Middle frontal gyrus (tissue), 1 donor: Measurements from ENCODE around the gene CYP4V2.
A peak's percentile ranks its signal among the peaks of the same experiment; 100 is the strongest.

Experiments
- DNase-seq: peaks from one replicate; pipeline ENCODE4 v3.0.0-alpha.2; 2015; ENCODE audit warnings: low spot score; ENCODE audit errors: extremely low spot score

CYP4V2 gene

DNA sequence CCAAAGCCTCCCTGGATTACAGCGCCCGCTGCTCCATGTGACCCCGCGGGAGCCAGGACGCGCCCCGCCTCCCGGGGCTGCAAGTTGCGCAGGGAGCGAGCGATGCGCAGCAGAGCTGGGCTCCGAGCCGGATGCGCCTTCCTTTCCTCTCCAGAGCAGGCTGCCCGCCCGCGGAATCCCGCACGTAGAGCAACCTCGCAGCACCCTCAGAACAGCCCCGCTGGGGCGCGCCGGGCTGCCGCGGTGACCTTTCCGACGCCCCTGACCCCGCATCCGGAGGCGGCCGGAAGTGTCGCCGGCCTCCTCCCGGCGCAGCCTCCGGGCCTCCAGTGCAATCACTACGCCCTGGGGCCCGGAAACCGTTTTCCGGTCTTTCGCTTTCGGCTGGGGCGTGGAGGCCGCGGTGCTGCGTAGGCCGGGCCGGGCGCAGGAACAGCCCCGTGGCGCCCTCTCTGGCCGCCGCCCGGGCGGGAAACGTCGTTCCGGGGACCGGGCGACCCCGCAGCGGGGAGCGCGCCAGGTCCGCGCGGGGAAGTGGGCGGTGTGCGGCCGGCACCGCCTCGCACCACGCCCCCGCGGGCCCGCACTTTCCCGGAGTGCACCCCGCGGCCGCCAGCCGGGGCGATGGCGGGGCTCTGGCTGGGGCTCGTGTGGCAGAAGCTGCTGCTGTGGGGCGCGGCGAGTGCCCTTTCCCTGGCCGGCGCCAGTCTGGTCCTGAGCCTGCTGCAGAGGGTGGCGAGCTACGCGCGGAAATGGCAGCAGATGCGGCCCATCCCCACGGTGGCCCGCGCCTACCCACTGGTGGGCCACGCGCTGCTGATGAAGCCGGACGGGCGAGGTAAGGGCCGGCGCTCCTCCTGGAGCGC, at the start of gene CYP4V2:
Gene CYP4V2 (plus strand): TSS at position 368 of the 866 bp plus-strand sequence. CDS start 257 bp downstream, at position 625.
- peak; percentile 46 for DNase-seq

DNA sequence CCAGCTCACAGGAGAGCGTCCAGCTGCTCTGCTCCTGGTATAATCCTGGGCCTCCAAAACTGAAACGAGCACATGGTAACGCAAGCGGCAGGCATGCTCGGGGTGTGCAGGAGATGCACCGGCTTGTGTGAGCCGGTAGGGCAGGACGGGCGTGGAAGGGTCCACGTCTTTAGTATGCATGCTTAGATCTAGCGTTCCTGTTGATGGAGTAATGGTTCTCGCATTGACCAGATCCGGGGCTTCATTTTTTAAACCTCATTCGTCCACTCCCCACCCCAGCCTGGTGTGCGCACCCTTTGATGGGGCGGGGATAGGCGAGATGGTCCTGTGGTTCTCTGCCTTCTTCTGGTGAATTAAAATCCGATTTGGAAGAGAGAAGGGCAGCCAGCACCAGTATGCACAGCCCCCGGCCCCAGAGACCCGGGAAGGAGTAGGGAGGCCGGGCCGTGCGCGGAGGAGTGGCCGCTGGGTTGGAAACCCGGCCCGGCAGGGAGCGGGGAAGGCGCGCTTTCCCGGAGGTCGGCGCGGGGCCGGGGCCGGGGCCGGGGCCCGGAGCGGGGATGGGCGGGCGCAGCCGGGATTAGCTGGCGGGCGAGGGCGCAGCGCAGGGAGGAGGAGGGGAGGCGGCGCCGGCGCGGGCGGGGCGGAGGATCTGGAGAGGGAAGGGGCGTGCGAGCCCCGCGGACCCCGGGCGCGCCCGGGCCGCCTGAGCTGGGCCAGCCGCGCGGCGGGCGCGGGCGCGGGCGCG, 47.0 kb upstream of the CYP4V2 start:
- DNase-seq = peak; percentile 7

DNA sequence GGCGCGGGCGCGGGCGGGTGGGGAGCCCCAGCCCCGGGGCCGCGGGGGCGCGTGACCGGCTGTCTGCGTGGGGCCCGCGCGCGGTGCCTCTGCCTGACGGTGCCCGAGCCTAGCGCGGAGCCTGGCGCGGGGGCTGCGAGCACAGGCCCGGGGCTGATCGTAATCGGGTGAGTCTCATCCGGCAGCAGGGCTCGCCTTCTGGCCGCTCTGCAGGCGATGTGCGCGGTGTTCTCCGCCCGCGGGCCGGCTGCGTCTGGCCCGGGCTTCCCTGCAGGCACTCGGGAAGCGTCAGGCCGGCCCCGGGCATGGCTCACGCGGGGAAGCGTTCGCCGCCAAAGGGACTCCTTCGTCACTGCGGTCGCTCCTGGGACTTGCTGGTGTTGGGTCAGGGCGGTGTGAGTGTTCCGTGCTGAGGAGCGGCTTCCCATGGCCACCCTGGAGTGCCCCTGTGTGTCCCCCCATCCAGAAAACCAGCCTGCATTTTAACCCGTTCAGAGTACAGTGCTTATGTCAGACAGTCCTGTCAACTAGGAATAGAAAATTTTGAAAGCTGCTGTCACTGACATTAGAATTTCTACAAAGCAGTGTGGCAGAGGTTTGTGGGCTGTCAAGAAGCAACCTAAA, 46.3 kb upstream of the CYP4V2 start:
- DNase-seq = no peak

DNA sequence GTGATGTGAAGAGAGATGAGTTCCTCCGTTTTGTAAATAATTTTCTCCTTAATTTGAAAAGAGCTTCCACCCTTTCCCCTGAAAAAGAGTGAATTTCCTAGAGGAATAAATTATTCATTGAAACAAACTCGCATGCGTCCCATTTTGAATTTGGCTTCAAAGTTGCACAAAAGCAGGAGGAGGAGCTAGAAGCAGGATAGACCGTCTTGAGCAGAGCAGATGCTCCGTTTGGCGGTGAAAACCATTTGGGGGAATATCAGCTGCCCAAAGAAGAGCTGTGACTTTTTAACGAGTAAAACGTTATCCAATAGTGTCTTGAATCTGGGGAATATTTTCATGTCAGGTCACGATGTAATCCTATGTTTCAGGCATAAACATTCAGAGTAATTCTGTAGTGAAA, 44.9 kb upstream of the CYP4V2 start:
- DNase-seq = peak; percentile 18

DNA sequence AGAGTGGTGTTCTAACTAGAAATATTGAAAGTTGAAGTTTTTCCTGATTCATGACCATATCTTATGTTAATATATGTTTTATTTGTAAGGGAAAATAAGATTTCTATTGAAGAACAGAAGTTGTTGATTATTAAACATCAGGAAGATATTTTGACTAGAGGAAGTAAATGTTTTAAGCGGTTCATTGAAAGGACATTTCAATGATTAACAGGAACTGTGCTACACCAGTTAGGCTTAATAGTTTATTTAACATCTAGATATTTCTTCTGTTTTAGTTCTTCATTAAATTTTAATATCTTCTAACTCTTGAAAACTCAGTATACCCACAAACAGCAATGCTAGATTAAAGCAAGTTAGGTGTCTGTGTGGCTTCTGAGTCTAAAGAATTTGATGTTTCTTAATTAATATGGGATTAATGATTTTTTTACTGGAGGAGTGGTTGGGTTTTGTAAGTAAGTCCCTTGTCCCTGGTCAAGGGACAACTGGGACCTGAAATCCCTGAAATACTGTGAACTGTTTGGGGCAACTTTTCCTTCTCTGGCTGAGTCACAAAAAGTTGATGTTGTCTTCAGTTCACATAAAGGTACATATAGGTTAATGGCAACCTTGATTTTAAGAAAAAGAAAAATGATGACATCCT, 42.9 kb upstream of the CYP4V2 start:
- DNase-seq = no peak

DNA sequence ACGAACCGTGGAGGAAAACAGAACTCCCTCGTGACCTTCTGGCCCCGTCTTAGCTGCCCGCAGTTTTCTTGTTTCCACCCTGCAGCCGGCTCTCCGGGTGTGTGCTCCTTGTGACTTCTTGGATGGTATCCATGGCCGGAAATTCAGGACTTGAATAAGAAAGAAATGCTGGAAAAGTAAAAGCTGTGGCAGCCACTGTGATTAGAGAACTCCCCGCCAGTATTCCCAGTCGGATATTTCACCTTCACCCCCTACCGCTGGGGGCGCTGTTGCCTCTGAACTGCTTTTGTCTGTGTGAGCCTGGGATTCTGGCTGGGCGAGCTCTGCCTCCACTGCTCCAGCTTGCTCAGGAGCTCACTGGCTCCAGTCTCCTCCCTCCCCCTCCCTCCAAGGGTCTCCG, 41.5 kb upstream of the CYP4V2 start:
- DNase-seq = no peak

DNA sequence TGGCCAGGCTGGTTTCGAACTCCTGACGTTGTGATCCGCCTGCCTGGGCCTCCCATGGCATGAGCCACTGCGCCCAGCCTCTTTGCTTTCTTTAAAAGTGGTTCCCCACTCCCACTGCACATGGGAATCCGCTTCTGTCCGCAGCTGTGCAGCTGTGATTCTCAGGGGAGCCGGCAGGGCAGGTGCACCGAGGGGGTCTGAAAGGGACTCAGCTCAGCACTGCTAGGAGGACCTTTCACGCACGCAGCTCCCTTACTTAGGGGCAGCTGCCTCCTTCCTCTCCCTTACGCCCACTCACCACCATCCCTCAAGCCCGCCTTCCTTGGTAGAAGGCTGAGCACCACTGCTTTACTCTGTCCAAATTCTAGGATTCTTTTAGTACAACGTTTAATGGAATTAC, 40.4 kb upstream of the CYP4V2 start:
- DNase-seq = no peak

DNA sequence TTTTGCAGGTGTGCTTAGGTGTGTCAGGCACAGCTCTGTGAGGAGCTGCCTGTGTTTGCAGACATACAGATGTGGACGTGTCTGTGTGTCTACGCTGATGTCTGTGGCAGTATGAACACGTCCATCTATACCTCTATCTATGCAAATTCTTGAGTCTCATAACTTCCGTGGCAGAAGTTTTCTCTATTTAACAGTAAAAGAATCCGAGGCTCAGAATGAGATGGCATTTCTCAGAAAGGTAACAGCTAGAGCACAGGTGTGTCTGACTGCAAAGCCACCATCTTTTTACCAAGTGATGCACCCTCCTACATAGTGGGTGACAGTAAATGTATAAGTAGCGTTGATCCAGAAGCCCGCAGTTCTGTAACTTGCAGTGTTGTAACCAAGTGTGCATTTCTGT, 39.9 kb upstream of the CYP4V2 start:
- no peak for DNase-seq

DNA sequence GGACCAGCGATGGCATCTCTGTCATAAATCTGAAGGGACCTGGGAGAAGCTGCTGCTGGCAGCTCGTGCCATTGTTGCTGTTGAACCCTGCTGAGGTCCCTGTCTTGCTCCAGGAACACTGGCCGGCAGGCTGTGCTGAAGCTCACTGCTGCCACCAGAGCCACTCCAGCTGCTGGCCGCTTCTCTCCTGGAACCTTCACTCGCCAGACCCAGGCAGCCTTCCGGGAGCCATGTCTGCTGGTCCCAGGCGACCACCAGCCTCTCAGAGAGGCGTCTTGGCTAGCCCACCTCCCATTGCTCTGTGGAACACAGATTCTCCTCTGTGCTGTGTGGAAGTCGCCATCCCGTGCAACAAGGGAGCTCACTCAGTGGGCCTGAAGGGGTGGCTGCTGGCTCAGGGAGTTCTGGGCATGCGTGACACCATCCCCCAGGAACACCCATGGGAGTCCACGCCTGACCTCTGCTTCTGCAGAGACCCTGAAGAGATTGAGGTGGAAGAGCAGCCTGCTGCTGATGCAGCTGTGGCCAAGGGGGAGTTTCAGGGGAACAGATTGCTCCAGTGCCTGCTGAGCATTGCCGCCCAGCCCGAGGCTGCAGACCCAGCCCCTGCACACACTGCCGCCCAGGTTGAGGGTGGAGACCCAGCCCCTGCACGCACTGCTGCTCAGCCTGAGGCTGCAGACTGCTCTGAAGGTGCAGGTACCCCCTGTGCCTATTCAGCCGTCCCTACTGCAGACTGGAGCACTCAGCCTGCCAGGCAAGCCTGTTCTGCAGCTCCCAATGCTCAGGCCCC, 33.1 kb upstream of the CYP4V2 start:
- no peak for DNase-seq

DNA sequence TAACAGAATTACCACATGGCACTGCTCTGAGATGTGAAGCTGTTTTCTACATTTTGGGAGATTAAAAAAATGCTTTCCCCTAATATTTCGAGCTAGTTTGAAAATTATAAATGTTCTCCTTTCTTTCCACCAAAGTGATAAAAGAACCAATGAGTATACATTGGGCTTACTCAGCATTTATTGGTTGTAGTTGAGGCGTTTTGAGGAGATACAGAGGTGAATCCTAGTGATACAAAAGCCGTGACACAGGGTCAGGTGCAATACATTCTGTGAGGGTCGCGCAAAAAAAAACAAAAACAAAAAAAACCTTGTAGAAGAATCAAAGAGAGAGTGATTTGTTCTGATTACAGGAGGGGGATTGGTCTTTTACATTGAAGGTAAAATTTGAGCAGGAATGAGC, 32.4 kb upstream of the CYP4V2 start:
- no peak for DNase-seq

DNA sequence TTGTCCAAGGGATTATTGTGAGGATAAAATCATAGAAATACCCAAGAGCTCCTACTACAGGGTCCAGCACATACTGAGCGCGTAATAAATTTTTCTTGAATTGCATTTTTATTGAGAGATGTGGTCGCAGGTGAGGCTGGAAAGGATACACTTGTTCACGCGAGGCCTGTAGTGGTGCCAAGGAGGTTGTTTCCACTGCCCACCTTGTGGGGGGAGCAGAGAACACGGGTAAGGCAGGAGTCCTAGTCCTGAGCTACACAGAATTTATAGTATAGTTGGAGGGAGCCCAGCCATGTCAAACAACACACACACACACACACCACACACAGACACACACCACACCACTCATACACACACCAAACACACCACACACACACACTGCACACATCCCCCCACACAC, 31.8 kb upstream of the CYP4V2 start:
- no peak for DNase-seq

DNA sequence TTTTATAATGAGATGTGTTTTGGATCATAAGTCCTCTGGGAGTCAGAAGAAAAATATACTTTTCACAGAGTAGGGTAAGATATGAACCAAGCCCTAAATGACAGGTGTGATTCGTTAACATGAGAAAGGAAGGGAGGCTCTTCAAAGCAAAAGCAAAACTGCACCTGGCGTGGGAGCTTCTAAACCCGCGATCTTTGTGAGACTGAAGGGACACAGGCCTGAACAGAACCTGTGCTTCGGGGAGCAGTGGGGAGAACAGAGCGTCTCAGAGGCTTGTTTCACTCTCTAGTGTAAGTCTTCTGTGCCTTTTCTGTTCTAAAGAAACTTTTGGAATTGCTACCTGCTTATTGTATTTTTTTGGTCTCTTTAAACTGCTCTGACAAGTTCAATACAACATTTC, 30.2 kb upstream of the CYP4V2 start:
- no peak for DNase-seq

DNA sequence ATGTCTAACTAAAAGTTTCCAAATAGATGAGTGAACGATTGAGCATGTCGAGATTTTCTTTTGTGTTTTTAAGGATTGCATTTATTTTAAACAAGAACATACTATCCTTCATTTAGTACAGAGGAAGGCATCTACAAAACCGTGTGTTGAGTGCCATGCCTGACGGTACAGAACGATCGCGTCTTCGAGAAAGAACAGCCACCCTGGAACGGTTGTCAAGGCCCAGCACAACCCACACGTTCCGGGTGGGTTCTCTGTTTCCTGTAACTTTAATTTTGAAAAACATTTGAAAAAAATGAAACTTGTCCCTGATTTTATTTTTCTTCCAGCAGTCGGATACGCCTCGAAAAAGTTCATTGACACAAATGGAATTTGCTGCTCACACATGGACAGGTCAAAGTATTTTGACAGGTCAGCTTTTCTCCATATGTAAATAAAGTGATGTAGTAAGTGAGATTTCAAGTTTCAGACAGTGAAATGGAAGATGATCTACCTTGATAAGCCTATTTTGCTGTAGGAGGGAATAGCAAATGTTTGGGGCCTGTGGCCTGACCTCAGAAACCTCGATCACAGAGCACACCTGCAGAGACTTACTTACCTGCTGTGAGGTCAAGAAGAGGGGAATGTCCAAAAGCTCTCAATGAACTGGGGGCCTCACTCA, 24.4 kb upstream of the CYP4V2 start:
- no peak for DNase-seq

DNA sequence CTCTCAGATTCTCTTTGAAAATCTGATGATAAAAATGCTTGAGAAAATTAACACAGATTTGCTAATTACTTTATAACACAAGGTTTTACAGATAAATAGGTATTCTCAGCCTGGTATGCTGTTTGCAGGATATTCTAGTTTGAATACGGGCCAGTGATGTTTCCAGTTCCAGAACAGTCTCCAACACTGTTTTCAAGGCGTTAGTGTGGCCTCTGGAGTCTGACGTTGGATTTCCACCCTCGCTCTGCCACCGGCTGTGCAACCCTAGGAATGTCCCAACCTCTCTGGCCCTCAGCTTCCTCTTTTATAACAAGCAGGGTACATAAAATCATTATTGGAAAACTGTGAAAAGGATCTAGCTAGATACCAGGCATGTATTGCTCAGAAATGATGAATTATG, 23.8 kb upstream of the CYP4V2 start:
- DNase-seq = no peak

DNA sequence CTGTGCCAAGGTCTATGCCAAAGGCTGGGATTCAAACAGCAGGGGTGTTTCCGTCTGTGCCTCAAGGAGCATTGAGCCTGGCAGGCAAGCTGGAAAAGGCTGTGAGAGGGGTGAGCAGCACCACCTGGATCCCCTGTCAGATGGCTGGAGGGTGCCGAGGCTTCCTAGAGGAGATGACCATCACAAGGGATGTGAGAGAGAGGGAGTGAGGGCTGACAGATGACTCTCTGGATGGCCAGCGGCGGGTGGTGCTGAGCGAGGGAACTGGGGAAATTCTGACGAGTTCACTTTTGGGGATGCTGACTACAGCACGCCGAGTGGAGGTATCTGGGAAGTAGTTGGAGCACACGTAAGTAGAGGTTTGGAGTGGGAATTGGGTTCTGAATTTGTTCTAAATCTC, 22.6 kb upstream of the CYP4V2 start:
- DNase-seq = no peak

DNA sequence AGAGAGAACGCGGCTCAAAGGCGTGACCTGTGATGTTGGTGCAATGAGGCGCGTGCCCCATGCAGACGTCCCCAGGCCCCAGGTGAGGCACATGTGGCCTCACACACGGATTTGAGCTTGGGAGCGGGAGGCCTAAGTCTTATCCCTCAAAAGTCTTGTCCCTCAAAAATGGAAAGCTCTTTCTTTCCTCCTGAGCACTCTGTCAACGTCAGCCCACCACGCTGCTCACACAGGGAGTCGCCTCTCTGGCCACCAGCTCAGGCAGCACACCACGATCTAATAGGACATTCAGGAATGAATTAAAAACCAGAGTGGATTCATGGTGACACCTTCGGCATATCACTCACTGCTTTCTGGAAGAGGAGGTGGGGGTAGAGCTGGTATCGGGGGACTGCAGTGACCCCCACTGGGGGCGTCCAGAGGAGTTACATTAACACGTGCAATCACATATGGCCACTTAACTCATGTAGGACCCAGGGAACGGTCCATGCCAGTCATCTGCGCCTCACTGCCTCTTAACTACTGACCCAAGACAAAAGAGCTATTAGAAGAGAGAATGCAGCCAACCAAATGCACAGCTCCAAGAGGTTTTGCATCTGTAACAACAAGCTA, 21.9 kb upstream of the CYP4V2 start:
- DNase-seq = no peak

DNA sequence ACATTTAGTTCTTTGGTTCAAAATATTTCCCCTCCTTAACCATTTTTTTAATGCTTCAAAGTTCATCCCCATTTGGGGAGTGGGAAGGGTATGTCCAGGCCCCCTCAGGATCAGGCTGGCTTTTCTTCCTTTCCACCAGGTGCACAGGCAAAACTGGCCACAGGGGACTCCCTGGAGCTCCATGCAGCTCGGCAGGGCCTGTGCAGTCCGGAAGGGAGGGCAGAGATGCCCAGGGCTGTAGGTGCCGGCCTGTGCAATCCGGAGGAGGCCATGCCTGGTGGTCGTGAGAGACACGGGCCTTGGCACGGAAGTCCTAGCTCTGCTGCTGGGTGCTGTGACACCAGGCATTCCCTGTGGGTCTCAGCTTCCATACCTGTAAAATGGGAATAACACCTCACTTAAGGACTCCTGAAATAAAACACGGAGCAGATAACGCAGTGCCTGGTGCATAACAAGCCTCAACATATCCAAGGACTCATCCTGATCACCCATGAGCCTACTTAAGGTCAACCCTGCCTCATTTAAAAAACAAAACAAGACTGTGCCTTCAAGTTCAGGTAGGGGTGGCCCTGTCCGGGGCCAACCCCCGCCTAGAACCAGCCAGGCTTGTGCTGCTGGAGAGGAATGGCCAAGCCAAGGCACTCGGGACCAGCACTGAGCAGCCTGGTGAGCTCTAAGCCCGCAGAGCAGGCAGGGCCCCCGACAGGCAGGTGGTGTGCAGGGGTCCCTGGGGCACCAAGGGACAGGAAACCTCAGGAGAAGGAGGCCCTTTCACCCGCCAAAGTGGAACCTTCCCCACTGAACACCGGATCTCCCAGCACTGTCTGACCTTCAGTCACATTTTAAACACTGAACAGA, 21.2 kb upstream of the CYP4V2 start:
- DNase-seq = no peak

DNA sequence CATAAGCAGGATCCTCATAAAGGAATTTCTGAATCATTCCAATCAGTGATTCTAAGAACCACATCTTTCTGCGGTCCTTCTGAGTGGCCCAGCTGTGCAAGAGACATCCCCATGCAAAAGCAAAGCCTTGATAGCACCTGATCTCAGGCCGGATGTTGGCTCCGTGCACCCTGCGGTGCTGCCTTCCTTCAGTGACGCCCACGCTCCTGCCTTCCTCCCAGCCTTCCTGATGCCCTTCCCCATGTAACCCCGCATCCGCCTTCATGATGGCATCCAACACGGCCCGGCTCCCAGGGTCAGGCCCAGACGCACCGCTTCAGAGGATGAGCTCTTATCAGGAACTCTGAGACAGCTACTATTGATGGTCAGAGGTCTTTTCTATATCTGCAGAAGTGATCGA, 20.4 kb upstream of the CYP4V2 start:
- DNase-seq = no peak

DNA sequence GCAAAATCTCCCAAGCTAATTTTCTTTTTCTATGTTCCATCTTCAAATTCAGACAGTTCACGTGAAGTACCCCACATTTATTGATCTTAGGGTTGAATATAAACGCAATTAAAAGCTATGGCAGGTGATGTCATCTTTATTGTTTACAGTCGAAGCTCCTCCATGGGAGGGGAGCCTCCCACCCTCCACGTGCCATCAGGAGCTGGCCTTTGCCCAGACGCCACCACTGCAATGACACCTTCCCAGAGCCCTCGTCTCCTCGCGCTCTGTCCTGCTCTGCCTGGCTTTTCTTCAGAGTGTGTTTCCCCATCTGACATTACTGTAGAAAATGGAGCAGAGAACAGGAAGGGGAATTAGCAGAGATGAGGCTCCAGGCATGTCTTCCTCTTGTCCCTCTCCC, 18.8 kb upstream of the CYP4V2 start:
- no peak for DNase-seq
